Measurements from ENCODE around the gene PHKB.
"Not testable (repeated sequence)": the region's sequence is repeated elsewhere in the genome, so short reads cannot be mapped to it uniquely, and the experiment has no call there.

Gene PHKB

DNA sequence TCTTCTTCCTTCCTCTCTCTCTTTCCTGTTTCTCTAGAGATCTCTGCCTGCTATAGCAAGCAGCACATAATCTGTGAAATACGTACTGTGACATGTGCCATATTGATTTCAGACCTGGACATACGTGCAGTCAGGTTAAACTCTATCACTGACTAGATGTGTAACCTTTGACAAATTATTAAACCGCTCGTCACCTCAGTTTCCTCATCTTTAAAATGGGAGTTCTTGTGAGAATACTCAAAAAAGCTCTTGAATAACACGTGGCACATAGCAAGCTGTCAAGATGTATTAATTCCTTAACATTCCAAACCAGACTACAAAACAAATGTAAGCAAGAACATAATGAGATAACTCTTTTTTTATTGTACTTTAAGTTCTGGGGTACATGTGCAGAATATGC, 170.0 kb downstream of the PHKB start:
- no peak for DNase-seq

DNA sequence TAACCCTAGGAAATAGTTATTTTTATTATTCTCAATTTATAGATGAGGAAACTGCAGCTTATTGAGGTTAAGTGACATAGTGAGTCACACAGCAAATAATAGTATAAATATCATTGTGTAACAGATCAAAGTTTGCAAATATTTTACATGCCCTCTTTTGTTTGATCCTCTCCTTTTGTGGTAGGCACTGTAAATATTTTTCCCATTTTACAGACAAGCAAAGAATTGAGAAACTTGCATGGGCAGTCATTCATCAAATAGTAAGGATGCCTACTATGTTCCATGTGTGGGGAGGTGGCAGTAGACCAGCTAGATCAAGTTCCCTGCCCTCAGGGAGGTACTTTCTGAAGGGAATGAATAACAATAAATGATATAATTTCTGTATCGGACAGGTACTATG, 173.0 kb downstream of the PHKB start:
- DNase-seq = no peak

DNA sequence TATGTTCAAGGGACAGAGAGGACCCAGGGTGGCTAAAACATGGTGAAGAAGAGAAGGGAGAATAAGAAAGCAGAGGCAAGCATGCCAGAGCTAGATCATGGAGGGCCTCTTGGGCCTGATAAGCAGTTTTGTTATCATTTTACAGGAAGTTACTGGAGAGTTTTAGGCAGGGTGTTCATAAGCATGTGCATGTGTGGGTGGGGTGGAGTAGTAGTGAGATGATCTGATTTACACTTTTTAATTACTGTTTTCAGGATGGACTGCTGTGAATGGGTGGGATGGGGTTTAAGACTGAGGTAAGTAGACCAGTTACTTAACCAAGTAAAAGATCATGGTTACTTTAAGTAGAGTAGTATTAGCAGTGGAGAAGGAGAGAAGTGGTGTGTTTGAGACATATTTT, 173.6 kb downstream of the PHKB start:
- no peak for DNase-seq

DNA sequence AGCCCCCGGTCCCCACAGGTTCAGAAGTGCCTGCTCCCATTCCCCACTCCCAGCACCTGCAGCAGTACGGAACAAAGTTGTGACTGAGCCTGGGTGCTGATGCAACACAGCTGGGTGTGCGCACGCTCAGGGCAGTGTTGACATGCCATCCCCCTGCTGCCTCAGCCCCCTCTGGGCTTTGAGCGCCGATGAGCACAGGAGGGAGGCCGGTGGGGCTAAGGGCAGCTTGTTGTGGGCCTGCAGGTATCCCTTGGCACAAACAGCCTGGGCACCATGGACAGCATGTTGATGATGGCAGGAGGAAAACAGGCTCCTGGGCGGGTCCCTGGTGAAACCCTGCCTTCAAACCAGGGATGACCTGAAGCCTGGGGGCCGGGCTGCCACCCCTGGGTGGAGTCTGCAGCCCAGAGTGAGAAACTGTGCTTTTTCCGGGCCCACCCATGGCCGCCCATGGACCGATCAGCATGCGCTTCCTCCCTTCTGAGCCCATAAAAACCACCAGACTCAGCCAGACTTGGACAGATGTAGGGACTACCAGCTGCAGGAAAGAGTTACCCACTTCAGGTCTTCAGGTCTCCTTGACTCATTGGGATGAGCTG, 175.5 kb downstream of the PHKB start:
- DNase-seq = no peak

DNA sequence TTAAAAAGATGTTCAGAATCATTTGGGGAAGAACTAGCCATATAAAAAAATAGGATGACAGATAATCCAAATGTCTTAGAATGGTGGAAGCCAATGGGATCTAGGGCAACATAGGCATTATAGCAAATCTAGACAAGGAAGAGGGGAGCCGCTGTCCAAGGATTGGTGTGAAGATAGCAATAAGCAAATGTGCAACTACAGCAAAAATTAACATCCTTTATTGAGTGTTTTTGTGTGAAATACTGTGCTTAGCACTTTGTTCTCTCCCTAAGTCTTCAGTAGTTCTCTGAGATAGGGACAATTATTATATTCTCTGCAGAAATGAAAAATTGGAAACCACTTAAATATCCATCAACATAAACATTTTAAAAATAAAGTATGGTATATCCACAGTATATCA, 177.0 kb downstream of the PHKB start:
- DNase-seq = no peak

DNA sequence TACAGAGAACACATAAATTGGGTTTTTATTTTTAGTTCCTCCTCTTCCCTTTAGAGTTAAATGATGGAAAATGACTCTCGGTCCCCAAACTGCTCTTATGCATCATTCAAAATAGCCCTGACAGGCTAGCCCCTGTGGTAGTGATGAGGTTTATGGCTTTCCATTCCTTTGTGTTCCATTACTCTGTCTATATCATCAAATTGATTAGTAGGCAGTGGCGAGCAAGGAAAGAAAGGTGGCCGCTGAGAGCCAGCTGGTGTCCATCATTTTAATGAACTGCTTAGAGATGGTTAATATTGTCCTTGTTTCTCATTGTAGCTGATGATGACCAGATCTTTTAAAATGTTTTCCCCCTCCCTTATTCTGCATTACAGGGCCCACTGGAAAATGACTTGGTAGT, 179.5 kb downstream of the PHKB start:
- no peak for DNase-seq

DNA sequence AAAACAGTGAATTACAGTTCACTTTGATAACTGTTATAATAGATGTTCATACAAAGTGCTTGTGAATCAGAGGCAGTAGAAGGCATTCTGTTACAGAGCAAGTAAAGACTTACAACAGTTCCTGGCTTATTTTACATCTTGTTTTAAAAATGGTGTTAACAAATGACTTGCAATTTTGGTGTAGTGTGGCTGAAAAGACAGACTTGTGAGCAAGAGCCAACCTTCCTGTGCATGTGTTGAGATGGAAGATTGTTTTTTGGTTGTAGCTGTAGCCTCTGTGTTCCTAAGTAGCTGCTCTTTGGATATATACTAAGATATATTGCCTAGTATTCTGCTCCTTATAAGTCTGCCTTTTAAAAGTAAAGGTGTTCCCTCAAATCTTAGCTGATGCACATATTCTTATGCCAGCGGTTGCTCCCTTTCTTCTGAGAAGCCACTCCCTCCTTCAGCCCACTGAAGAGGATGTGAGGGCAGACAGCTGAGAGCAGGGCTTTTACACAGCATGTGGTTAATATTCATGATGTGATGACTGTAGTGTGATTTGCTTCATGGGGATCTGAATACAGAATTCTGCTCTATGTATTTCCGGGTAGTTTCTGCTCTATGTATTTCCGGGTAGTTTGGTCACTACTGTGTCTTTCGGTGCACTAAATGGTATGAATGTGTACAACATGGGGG, 182.3 kb downstream of the PHKB start:
- no peak for DNase-seq

DNA sequence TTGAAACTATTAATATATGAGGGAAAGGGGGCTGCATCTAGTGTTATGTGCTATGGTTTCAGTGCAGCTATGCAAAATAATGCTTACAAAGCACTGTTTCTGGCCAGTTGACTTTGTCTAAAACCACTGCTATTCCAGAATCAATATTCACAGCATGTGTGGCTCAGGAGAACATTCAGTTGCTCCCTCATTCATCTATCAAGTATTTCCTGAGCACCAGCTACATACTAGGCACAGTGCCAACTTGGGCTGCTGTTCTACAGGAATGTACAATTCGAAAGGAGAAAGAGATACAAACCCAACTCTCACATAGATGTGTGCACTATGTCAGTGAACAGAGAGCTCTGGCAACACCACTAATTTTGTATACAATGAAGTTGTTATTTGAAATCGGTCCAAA, 183.0 kb downstream of the PHKB start:
- no peak for DNase-seq

DNA sequence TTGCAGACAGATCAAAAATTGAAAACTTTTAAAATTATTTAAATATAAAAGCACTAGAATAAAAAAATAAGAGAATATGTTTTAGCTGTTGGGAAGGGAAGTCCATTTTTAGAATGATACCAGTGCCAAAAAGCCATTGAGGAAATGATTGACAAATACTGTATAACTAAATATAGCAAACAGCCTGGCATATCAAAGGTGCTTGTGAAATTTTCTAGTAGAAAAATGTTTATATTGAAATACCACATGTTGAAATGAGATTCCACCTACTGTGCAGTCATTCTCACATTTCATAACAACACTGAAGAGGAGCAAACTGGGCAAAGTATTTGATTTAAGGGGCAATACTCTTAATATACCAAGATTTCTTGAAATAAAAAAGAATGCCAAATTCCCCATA, 183.5 kb downstream of the PHKB start:
- no peak for DNase-seq

DNA sequence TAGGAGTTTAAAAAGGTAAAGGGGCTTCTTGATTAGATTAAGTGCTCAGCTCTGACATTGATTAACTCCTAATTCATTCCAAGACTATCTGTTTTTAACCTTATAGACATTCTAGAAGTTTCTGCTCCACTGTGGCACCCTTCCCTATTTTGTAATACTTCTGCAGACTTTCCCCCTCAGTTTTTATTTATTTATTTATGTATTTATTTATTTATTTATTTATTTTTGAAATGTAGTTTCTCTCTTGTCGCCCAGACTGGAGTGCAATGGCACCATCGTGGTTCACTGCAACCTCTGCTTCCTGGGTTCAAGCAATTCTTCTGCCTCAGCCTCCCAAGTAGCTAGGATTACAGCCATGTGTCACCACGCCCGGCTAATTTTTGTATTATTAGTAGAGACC, 185.8 kb downstream of the PHKB start:
- no peak for DNase-seq

DNA sequence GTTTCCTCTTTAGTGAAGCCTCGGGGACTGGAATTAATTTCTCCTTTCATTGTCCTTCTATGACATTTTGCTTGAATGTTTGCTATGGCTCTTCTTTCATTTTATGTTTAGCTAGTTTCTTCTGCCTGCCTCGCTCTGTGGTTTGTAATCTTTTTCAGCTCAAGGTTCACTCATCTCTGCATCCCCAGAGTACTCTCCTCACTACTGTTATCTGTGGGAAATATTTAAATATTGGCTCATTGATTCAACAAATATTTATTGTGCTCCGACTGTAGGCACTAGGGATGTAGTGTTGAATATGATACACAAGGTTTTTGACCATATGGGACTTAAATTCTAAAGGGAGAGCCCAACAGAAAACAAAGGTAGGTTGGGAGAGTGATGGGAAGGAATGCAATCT, 195.9 kb downstream of the PHKB start:
- no peak for DNase-seq

DNA sequence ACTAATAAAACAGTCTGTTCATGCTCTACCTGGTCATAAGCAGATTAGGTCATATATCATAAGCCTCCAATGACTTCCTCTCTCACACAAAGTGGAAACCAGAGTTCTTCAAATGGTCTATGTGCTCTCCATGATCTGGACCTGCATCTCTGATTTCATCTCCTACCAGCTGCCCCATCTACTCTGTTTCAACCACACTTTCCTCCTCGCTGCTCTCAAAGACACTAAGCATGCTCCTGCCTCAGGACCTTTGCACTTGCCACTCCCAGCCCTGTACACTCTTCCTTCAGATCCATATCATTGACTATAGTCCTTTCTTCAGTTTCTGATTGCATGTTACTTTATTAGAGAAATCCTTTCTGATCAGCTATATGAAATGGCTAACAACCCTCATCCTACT, 196.8 kb downstream of the PHKB start:
- no peak for DNase-seq

DNA sequence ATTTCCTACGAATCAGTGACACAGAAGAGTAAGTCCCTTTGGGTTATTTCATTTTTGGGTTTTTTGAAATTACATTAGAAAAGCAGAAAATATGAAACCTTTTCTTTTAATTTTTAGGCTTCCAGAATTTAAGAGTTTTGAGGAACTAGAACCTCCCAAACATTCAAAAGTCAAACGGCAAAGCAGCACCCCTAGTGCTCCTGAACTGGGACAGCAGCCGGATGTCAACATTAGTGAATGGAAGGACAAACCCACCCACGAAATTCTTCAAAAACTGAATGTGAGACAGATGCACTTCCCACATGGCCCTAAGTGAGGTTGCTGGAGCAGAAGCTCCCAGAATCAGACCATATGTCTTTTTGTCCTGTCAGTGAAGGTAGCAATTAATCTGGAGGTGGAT, 199.4 kb downstream of the PHKB start:
- DNase-seq = no peak

DNA sequence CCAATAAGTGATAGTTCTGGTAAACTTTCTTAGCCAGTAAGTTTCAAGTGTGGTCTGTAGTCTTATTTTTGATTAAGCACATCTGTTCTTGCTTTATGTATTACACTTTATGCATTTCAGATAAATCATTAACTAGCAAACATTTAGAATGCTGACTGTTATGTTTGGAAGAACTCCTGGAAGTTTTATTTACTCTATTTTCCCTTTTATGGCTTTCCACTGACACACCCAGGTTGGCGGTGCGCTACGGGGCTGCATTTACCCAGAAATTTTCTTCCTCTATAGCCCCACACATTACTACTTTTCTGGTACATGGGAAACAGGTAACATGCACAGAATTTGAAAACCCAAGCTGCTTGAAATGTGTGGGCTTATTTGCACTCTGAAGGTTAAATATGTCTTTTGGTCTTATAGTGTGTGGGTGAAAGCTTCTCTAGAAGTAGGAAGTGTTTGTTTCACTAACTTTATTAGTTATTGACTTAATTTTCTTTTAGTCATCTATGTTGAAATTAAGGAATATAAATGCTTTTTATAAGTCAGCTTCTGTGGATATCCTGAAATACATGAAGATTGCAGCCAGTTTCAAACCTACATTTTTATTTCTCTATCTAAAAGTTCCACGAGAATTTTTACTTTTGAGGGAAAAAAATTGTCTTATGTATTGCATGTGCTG, 203.7 kb downstream of the PHKB start:
- no peak for DNase-seq

DNA sequence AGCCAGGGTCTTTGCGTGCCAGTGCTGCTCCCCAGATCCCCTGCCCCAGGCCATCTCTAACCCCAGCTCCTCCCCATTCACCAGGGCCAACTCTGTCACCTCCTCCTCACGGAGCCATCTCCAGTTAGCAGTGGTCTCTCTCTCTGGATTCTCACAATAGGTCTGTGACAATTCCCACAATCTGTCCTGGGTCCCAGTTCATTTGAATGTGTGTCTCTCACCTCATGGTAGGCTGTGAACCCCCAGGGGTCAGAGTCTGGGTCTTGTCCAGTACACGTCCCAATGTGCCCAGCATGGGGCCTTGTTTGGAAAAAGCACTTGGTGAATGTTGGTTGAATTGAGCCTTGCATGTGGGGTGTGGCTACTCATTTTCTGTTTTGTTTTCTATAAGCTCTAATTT, 205.3 kb downstream of the PHKB start:
- DNase-seq = no peak

DNA sequence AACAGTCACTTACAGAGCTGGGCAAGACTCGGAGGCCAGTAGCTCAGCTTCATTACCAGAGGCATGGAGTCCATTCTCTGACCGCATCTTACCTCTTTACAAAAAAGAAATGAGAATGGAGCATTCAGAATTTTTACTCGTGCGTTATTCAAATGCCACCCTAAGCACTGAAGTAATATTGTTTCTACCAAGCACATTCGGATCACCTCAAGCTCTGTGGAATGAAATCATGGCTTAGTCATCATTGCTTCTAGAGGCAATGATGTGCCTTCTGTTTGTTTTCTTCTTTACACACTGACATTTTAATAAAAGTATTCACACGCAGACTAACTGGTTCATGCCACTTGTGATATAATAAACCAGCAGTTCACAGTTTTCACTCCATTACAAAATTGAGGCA, 206.8 kb downstream of the PHKB start:
- no peak for DNase-seq

DNA sequence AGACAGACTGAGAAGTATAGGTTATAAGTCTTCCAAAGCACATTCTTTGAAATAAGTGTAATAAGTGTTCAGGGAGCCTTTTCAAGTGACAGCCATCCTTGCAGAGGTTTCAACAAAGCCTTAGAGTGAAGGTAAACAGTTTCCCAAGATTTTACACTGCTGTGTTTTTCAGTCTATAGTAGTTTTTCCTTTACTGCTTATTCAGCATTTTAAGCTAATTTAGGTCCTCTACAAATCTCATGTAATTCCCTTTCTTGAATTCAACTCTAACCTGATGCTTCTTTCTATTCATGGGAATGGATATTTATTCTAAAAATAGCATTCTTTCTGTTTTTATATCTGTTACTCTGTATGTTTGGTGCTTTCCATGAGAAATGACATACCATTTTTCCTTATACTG, 211.3 kb downstream of the PHKB start:
- DNase-seq = no peak

DNA sequence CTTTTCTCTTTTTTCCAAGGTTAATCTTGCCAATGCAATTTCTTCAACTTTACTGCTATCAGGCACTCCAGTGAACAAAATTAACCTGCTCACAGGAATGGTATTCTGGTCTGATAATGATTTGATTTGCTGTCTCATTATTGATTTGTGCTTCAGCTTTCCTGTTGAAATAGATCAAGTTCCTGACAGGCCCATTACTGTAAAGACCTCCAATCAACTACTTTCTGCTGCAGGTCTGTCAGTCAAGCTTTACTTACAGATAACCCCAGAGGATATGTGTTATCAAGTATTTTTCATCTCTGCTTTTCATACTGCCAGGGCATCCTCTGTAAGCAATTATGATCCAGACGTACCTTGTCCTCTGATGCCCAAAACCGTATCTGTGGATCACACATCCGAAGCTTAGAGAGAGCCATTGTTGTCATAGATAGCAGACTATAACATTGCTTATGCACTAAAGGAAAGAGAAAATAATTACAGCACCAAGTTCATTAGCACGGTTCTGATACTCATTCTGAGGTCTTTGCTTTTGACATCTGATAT, 215.6 kb downstream of the PHKB start:
- no peak for DNase-seq

DNA sequence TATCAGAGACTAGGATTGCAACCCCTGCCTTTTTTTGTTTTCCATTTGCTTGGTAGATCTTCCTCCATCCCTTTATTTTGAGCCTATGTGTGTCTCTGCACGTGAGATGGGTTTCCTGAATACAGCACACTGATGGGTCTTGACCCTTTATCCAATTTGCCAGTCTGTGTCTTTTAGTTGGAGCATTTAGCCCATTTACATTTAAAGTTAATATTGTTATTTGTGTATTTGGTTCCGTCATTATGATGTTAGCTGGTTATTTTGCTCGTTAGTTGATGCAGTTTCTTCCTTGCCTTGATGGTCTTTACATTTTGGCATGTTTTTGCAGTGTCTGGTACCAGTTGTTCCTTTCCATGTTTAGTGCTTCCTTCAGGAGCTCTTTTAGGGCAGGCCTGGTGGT, 220.4 kb downstream of the PHKB start:
- DNase-seq = not testable (repeated sequence)

DNA sequence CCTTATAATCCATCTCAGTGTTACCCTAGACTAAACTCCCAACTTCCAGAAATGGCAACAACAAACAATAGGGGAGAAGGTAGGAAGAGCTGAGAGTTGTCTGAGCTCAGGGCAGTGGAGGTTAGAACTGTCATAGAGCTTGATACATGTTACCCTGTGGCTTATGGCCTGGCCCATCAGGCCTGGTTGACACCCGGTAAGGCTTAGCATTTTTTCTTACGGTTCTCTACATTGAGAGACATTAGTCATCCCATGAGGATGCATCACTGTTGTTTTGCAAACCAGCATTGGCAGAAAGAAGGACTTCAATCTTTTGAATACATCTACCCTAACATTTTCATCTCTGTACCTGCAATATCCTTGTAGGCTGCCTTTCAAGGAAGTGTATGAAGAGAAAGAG, 226.6 kb downstream of the PHKB start:
- no peak for DNase-seq

DNA sequence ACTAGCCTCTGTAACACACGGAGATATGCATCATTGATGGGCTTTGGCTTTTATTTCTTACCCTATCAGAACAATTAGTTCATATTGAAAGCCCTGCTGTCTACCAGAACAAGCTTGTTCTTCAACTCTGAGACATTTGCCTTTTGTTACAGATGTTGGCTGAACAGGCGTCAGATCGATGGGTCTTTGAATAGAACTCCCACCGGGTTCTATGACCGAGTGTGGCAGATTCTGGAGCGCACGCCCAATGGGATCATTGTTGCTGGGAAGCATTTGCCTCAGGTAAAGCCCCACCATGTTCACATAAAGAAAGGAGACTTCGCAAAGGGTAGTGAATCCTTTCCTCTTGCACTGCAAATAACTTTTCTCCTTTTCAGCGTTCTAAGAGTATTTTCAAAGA, 232.1 kb downstream of the PHKB start:
- no peak for DNase-seq

DNA sequence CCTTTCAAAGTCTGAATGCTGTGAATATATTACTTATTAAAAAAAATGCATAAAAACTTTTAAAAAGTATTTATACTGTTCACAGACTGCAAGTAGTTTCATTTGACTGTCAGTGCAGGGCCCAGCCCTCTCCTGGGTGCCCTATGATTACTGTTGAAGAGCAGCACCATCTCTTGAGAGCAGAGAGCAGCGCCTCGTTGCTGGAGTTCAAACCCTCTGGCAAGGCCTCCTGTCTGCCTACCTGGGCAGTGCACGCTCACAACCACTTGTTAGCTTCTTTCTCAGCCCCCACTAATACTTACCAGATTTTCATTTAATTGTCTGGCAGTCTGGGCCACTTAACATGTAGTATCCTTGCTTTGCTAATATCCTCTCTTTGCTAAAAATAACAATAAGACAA, 233.4 kb downstream of the PHKB start:
- no peak for DNase-seq

DNA sequence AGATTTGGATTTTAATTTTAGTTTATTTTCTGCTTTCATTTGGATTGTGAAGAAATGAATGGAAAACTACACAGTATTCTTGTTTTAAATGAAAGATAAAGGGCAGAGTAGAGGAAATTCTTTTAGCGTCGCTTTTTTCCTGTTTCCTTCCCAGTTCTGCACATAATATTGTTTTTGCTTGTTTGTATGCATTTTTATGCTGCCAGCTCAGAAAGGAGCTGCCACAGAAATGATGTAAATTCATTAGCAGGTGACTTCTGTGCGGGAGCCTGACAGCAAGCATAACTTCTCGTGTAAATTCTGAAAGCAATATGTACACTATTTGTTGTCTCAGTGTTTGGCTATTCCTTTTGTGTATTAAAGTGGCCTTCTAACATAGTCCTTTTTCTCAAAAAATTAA, 234.6 kb downstream of the PHKB start:
- DNase-seq = no peak

DNA sequence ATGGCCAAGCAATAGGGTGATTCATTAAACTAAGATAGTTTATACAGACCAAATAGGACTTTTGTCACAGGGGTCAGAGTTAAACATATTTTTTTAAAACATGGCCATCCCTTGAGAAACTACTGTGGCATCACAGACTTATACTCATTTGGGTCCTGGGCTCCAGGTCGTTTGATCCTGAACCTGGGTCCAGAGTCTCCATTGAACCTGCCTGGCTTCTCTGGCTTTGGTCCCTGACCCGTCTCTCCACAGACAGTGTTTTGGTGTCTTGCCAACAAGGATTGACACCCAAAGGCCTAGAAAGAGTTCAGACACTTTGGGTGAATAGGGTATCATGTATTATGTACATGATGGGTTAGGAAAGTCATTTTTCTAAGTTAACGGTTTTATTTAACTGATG, 236.7 kb downstream of the PHKB start:
- DNase-seq = no peak

DNA sequence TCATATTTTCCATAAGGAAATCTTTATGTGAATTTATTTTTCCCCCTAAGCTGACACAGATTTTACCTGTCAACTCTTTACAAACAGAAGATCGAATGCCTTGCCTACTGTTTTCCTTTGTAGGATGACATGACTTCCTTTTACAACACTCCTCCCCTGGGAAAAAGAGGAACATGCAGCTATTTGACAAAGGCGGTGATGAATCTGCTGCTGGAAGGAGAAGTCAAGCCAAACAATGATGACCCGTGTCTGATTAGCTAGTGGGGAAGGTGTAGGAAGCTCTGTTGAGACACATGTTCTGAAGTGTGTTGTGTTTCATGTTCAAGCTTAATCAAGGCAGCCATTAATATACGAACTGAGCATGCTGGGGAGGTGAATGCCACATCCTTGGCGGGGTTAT, 238.0 kb downstream of the PHKB start:
- DNase-seq = no peak
